Duodenal mucosa (tissue), 2 donors: Measurements from ENCODE around the gene ACTA1.
"Not testable (repeated sequence)": the region's sequence is repeated elsewhere in the genome, so short reads cannot be mapped to it uniquely, and the experiment has no call there.

Experiments
- H3K27ac ChIP-seq: one replicate; pipeline ENCODE4 v1.7.0; 2013; ENCODE audit warnings: low read depth, low read length
- H3K27me3 ChIP-seq, 2 donors: one replicate each; pipeline ENCODE4 v1.7.0; 2013; ENCODE audit warnings: low read length in 2 of 2, control low read depth in 1 of 2; ENCODE audit not compliant: insufficient read depth in 2 of 2, control insufficient read depth in 1 of 2
- H3K36me3 ChIP-seq, 2 donors: one replicate each; pipeline ENCODE4 v1.7.0; 2013; ENCODE audit warnings: low read length in 2 of 2, control low read depth in 1 of 2; ENCODE audit not compliant: insufficient read depth in 2 of 2, control insufficient read depth in 1 of 2
- H3K4me1 ChIP-seq, 2 donors: one replicate each; pipeline ENCODE4 v1.7.0; 2013; ENCODE audit warnings: low read length in 2 of 2, control low read depth in 1 of 2; ENCODE audit not compliant: insufficient read depth in 2 of 2, control insufficient read depth in 1 of 2
- H3K4me3 ChIP-seq, 2 donors: one replicate each; pipeline ENCODE4 v1.7.0; 2013; ENCODE audit warnings: low read length in 2 of 2, low read depth in 1 of 2
- H3K9ac ChIP-seq, 2 donors: one replicate each; pipeline ENCODE4 v1.7.0; 2013; ENCODE audit warnings: low read length in 2 of 2, low read depth in 1 of 2
- H3K9me3 ChIP-seq, 2 donors: one replicate each; pipeline ENCODE4 v1.7.0; 2013; ENCODE audit warnings: low read length in 2 of 2, control low read depth in 1 of 2; ENCODE audit not compliant: control insufficient read depth in 1 of 2

ACTA1 gene

DNA sequence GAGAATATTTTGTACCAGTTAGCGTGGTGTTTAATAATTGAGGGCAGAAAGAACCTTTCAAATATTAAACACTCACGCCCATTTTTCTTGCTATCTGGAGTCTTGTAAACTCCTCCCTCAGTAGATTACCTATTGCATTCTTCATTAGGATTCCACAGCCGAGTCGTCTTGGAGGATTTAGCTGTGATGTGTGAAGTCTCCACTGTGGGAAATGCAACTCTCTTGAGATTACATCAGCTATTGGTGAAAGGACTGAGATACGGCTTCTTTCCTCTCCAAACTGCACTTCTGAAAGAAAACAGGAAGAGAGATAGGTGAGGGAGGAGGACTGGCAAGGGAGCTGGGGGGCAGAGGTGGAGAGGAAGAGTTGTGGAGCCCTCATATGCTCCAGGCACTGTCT lies 36.1 kb downstream of the ACTA1 start:
- peaks cover 3 to 4% of the 10 kb centered on the region in 2 donors for H3K27me3 ChIP-seq
- no peaks in the 10 kb centered on the region for H3K9me3 ChIP-seq
- no peaks in the 10 kb centered on the region for H3K4me1 ChIP-seq
- no peak overlapping the region for H3K4me3 ChIP-seq
- H3K36me3 ChIP-seq: no peaks in the 10 kb centered on the region
- no peak overlapping the region for H3K27ac ChIP-seq
- no peak overlapping the region for H3K9ac ChIP-seq

DNA sequence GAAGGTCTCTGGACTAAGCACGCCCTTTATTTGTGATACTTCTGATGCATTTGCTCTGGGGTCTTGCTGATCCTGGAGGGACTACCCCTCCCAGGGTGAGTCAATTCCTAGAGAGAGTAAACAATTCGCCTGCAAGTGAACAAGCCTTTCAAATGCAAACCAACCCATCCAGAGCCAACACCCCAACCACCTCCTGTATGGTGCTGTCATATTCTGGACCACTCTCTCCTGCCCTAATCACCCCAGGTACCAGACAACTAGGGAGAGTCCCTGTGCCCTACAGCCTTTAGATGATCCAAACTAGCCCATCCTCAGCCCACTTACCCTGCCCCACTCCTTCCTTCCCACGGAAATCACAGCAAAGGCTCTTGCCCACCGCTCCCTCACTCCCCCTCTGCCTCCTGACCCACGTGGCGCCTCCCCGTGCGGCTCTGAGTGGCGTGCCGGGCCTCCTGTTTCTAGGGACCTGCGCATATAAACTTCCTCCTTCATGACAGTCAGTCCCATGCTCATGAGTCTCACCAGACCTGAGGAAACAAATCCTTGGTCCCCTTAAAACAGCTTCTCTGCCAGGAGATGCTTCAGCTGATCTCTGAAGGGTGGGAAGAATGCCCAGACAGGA lies 37.2 kb downstream of the ACTA1 start:
- Histone ChIP-seq H3K27ac (no peak overlapping the region), H3K9me3 (no peaks in the 10 kb centered on the region), H3K36me3 (no peaks in the 10 kb centered on the region), H3K9ac (no peak overlapping the region), H3K27me3 (no peaks in the 10 kb centered on the region), H3K4me3 (no peak overlapping the region), H3K4me1 (no peaks in the 10 kb centered on the region)

DNA sequence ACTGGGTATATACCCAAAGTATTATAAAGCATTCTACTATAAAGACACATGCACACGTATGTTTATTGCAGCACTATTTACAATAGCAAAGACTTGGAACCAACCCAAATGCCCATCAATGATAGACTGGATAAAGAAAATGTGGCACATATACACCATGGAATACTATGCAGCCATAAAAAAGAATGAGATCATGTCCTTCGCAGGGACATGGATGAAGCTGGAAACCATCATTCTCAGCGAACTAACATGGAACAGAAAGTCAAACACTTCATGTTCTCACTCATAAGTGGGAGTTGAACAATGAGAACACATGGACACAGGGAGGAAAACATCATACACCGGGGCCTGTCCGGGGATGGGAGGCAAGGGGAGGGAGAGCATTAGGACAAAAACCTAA lies 39.4 kb downstream of the ACTA1 start:
- H3K4me3 ChIP-seq, H3K9ac ChIP-seq, H3K27ac ChIP-seq, H3K9me3 ChIP-seq, H3K27me3 ChIP-seq, H3K36me3 ChIP-seq, H3K4me1 ChIP-seq: not testable (repeated sequence)

DNA sequence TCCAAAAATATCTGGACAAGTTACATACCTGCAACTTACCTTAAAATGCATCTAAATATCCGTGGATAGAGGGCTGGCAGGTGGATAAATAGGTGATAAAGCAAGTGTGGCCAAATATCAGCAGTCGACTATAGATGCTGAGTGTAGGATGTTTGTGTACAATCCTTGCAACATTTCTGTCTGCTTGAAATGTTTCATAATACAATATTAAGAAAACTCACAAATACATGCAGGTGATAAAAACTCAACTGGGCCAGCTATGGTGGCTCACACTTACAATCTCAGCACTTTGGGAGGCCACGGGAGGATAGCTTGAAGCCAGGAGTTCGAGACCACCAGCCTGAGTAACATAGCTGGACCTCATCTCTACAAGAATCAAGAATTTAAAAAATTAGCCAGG lies 41.0 kb downstream of the ACTA1 start:
- Histone ChIP-seq H3K4me1 (no peaks in the 10 kb centered on the region), H3K9me3 (no peaks in the 10 kb centered on the region), H3K27me3 (no peaks in the 10 kb centered on the region), H3K36me3 (no peaks in the 10 kb centered on the region), H3K9ac (no peak overlapping the region), H3K27ac (no peak overlapping the region), H3K4me3 (no peak overlapping the region)

DNA sequence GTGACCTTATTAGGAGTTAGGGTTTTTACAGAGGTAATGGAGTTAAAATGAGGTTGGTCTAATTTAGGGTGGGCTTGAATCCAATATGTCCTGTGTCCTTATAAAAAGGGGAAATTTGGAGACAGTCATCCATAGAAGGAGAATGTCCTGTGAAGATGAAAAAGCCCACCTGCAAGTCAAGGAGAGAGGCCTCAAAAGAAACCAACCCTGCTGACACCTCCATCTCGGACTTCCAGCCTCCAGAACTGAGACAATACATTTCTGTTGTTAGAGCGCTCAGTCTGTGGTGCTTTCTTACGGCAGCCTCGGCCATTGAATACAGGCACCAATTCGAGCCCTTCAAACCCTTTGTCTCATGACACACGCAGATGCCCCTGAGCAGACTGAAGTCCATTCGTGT lies 43.8 kb downstream of the ACTA1 start:
- no peaks in the 10 kb centered on the region for H3K36me3 ChIP-seq
- no peaks in the 10 kb centered on the region for H3K9me3 ChIP-seq
- H3K4me3 ChIP-seq: no peak overlapping the region
- H3K9ac ChIP-seq: no peak overlapping the region
- H3K4me1 ChIP-seq: no peaks in the 10 kb centered on the region
- H3K27ac ChIP-seq: no peak overlapping the region
- no peaks in the 10 kb centered on the region for H3K27me3 ChIP-seq

DNA sequence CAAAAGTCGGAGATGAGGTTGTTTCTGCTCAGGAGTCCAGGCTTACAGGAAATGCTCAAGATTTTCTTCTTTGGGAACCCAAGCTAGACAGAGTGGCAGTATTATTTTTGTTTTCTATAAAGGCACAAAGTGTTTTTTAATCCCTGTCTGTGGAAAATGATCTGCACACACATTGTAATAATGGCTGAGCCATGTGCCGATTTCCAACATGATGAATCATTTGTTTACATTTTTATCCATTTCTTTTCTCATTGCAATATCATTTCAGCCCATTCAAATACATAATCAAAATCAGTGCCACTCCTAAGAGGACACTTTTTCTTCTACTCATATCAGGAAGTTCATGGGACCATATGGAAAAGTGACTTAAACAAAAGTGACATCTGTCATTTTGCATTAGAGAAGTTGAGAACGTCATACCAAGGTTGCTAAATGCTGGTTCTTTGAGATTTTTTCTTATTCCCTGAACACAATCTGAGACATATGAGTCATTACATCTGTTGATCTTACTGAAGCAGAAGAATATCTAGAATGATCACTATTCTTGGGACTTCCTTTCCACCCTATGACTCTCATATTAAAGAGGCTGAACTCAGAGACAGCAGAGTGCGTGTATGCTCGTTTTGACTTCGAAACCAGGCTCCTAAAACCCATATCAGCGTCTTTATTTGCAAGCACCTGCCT lies 44.9 kb downstream of the ACTA1 start:
- H3K27ac ChIP-seq: no peak overlapping the region
- no peaks in the 10 kb centered on the region for H3K27me3 ChIP-seq
- no peak overlapping the region for H3K9ac ChIP-seq

DNA sequence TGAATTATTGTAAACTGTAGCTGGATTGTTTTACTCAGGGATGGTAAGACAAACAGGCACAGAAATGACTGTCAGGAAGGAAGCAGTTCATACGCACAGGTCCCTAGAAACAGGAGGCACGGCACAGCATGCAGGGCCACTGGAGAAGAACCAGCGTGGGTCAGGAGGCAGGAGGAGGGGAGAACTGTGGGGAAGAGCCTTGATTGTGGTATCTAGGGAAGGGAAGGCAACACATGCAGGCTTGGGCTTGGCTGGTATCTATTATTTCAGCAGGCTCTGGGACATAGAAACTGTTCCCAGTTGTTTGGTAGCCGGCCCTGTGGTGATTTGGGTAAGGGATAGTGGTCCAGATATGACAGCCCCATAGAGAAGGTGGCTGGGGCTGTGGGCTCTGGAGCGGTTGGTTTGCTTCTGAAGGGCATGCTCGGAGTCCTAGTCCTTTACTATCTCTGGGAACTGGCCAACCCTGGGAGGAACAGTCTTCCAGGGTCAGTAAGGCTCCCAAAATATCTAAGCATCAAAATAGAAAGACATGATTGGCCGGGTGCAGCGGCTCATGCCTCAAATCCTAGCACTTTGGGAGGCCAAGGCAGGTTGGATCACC lies 47.9 kb downstream of the ACTA1 start:
- Histone ChIP-seq H3K9me3 (no peaks in the 10 kb centered on the region), H3K36me3 (no peaks in the 10 kb centered on the region), H3K4me3 (no peak overlapping the region), H3K9ac (no peak overlapping the region), H3K27ac (no peak overlapping the region), H3K27me3 (no peaks in the 10 kb centered on the region), H3K4me1 (no peaks in the 10 kb centered on the region)

More for the DNA sequence above, 44.9 kb downstream of the ACTA1 start:
- H3K36me3 ChIP-seq: no peaks in the 10 kb centered on the region
- no peaks in the 10 kb centered on the region for H3K9me3 ChIP-seq
- H3K4me3 ChIP-seq: no peak overlapping the region
- no peaks in the 10 kb centered on the region for H3K4me1 ChIP-seq

DNA sequence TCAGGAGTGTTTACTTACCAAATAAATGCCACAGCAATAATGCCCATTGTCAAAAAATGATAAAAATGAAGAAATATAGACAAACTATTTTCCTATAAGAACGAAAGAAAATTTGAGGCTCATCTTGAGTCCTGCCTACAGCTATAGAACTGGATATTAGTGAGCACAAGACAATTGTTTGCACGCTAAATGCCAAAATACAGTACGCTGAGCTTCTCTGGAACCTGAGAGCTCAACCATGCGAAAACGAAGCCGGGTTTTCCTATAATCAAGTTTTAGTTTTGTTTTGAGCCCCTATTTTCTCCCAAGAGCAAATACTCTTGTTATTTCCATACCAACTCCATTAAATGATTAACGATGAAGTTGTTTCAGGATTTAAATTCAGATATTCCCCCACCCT lies 49.1 kb downstream of the ACTA1 start:
- H3K36me3 ChIP-seq: no peaks in the 10 kb centered on the region
- H3K27ac ChIP-seq: no peak overlapping the region
- H3K4me1 ChIP-seq: no peaks in the 10 kb centered on the region
- H3K9ac ChIP-seq: no peak overlapping the region
- no peaks in the 10 kb centered on the region for H3K27me3 ChIP-seq
- H3K9me3 ChIP-seq: no peaks in the 10 kb centered on the region
- H3K4me3 ChIP-seq: no peak overlapping the region

DNA sequence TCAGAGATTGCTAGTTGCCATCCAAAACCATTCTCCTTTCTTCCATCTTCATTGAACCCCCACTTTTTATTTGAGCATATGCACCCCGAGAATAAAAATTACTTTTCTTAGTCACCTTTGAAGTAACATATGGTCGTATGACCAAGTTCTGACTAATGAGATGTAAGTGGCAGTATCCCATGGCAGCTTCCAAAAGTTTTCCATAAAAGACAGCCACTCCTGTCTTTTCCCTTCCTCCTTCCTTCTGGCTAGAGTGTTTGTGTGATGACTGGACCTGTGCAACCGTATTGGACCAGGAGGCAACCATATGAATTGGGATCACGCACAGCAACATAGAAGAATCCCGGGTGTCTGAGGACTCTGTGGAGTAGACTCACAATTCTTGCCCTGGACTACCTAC lies 49.9 kb downstream of the ACTA1 start:
- Histone ChIP-seq H3K9me3 (no peaks in the 10 kb centered on the region), H3K27ac (no peak overlapping the region), H3K4me3 (no peak overlapping the region), H3K9ac (no peak overlapping the region), H3K4me1 (no peaks in the 10 kb centered on the region), H3K27me3 (no peaks in the 10 kb centered on the region), H3K36me3 (no peaks in the 10 kb centered on the region)

DNA sequence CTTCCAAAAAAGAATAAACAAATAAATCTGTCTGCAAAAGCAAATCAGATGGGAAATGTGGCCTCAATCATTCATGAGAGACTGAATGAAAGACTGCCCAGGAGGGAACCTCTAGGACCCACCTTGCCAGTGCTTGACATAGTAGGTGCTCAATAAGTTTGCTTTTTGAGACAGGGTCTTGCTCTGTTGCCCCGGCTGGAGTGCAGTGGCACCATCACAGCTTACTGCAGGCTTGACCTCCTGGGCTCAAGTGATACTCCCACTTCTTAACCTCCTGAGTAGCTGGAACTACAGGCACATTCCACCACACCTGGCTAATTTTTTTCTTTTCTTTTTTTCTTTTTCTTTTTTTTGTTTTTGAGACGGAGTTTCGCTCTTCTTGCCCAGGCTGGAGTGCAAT lies 50.7 kb downstream of the ACTA1 start:
- H3K9me3 ChIP-seq: no peaks in the 10 kb centered on the region
- no peaks in the 10 kb centered on the region for H3K27me3 ChIP-seq
- H3K4me3 ChIP-seq: no peak overlapping the region
- H3K9ac ChIP-seq: no peak overlapping the region
- H3K36me3 ChIP-seq: no peaks in the 10 kb centered on the region
- H3K4me1 ChIP-seq: no peaks in the 10 kb centered on the region
- H3K27ac ChIP-seq: no peak overlapping the region
